ENCODE results near the gene CCDC149. TPM values are rescaled to one million over a fixed set of nuclear protein-coding genes. Genes with fewer than 3 reads are reported as not detected.

CCDC149 gene
- total RNA-seq, 1 experiment from 2014 or later = 5.3 TPM

- TF ChIP-seq, protein P1, sequence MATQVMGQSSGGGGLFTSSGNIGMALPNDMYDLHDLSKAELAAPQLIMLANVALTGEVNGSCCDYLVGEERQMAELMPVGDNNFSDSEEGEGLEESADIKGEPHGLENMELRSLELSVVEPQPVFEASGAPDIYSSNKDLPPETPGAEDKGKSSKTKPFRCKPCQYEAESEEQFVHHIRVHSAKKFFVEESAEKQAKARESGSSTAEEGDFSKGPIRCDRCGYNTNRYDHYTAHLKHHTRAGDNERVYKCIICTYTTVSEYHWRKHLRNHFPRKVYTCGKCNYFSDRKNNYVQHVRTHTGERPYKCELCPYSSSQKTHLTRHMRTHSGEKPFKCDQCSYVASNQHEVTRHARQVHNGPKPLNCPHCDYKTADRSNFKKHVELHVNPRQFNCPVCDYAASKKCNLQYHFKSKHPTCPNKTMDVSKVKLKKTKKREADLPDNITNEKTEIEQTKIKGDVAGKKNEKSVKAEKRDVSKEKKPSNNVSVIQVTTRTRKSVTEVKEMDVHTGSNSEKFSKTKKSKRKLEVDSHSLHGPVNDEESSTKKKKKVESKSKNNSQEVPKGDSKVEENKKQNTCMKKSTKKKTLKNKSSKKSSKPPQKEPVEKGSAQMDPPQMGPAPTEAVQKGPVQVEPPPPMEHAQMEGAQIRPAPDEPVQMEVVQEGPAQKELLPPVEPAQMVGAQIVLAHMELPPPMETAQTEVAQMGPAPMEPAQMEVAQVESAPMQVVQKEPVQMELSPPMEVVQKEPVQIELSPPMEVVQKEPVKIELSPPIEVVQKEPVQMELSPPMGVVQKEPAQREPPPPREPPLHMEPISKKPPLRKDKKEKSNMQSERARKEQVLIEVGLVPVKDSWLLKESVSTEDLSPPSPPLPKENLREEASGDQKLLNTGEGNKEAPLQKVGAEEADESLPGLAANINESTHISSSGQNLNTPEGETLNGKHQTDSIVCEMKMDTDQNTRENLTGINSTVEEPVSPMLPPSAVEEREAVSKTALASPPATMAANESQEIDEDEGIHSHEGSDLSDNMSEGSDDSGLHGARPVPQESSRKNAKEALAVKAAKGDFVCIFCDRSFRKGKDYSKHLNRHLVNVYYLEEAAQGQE (IDR thresholded peaks at IDR 0.05; ENCODE audit: low read depth) = no peak
Observed at GRCh38 chr4:24792552-24792951, 120.3 kb downstream of the CCDC149 start (continued).

DNA sequence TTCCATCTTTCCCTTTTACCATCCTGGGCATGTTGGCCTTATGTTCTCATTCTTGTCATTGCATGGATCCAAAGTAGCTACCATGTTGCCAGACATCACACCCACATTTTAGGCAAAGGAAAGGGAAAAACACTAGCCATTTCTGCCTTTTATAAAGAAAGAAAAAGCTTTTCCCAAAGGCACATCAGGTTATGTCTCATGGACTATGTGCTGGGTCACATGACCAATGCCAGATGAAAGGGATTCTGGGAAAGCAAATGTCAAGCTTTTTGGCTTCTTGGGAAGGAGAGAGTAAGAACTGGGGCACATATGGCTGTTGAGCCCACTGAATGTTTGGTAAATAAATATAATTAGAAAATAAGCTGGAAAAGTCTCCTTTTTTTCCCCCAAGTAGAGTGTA is 121.8 kb downstream of the CCDC149 start:
- intact Hi-C loops (cut with micrococcal nuclease) = loop anchor here (10.0 kb wide), 1 partner anchor 306 kb away; no protein-coding TSS in a partner anchor
- Histone ChIP-seq H3K9ac (ENCODE audit: low read length) (no peak overlapping the region), H3K9me2 (ENCODE audit: insufficient read depth) (no peaks in the 10 kb centered on the region), H3K4me2 (ENCODE audit: low read length) (no peak overlapping the region), H3K9me3 (ENCODE audit: control insufficient read depth in 1 of 2, insufficient read depth in 1 of 2, low read depth in 1 of 2, low read length in 2 of 2) (no peaks in the 10 kb centered on the region), H2AFZ (ENCODE audit: low read depth, low read length, poor library complexity, severe bottlenecking) (no peak overlapping the region), H3K79me2 (ENCODE audit: insufficient read depth, low read length) (no peaks in the 10 kb centered on the region), H3K4me1 (ENCODE audit: control insufficient read depth in 1 of 2, insufficient read depth in 2 of 2, low read length in 2 of 2) (no peaks in the 10 kb centered on the region), H3K27ac (ENCODE audit: low read depth, low read length) (no peak overlapping the region), H3K36me3 (ENCODE audit: control insufficient read depth in 1 of 2, insufficient read depth in 2 of 2, low read length in 2 of 2) (no peaks in the 10 kb centered on the region), H4K20me1 (ENCODE audit: insufficient read depth) (no peaks in the 10 kb centered on the region), H3K4me3 (replicated peaks in 1 of 2; ENCODE audit: low read depth in 1 of 2, low read length in 2 of 2) (no peak overlapping the region), H3K27me3 (ENCODE audit: insufficient read depth, low read length) (0 out of 2 replicates have a peak, but pooled peaks cover 6% of the 10 kb centered on the region)
- CTCF ChIA-PET = no interaction called here
- TF ChIP-seq ATF3 (IDR thresholded peaks at IDR 0.05) (no peak), ELF1 (IDR thresholded peaks at IDR 0.05; ENCODE audit: borderline replicate concordance, low read depth) (no peak), EZH2phosphoT487 (IDR thresholded peaks at IDR 0.05; ENCODE audit: borderline replicate concordance) (no peak), FOSL1 (IDR thresholded peaks at IDR 0.05; ENCODE audit: low read depth) (no peak)
- RAD21 ChIA-PET (ENCODE audit: low non-redundant PET in 1 of 2, low total read pairs in 2 of 2, uncharacterized antibody in 2 of 2, unreplicated experiment in 2 of 2) = no interaction called here
- ATAC-seq (no peak), DNase-seq (ENCODE audit: low read depth, low spot score) (no peak)
- no TSS peak for BruUV-seq (replicated peaks)
- POLR2A ChIA-PET = no interaction called here
